ENCODE results near the gene ILF2.
"Not testable (repeated sequence)": the region's sequence is repeated elsewhere in the genome, so short reads cannot be mapped to it uniquely, and the experiment has no call there.

The ILF2 gene

GRCh38 chr1:153670859-153671627, at the start of gene ILF2:
ILF2 (minus strand) TSS chr1:153670993; CDS start chr1:153670922, 71 bp downstream.
- DNase-seq (ENCODE audit: low read depth in 2 of 2) = peak; percentile 81 to 94

GRCh38 chr1:153717330-153717729, 46.5 kb upstream of the ILF2 start:
- DNase-seq (ENCODE audit: low read depth in 2 of 2) = no peak

- not testable (repeated sequence) for DNase-seq (ENCODE audit: low read depth in 2 of 2)
Observed at GRCh38 chr1:153716211-153716610, 45.4 kb upstream of the ILF2 start.

GRCh38 chr1:153711026-153711425, 40.2 kb upstream of the ILF2 start:
- DNase-seq (ENCODE audit: low read depth in 2 of 2) = no peak

GRCh38 chr1:153705484-153705883, 34.7 kb upstream of the ILF2 start:
- DNase-seq (ENCODE audit: low read depth in 2 of 2) = no peak

GRCh38 chr1:153699768-153700167, 29.0 kb upstream of the ILF2 start:
- no peak for DNase-seq (ENCODE audit: low read depth in 2 of 2)

- DNase-seq (ENCODE audit: low read depth in 2 of 2) = no peak
Observed at GRCh38 chr1:153698923-153699714, 28.3 kb upstream of the ILF2 start.

- no peak for DNase-seq (ENCODE audit: low read depth in 2 of 2)
Observed at GRCh38 chr1:153698020-153698922, 27.5 kb upstream of the ILF2 start.

- no peak for DNase-seq (ENCODE audit: low read depth in 2 of 2)
Observed at GRCh38 chr1:153697191-153698019, 26.6 kb upstream of the ILF2 start.

GRCh38 chr1:153696741-153697140, 25.9 kb upstream of the ILF2 start:
- no peak for DNase-seq (ENCODE audit: low read depth in 2 of 2)

GRCh38 chr1:153693466-153693865, 22.7 kb upstream of the ILF2 start:
- no peak for DNase-seq (ENCODE audit: low read depth in 2 of 2)

GRCh38 chr1:153688736-153689328, 18.0 kb upstream of the ILF2 start:
- DNase-seq (ENCODE audit: low read depth in 2 of 2) = no peak

- DNase-seq (ENCODE audit: low read depth in 2 of 2) = no peak
Observed at GRCh38 chr1:153688276-153688675, 17.5 kb upstream of the ILF2 start.

- no peak for DNase-seq (ENCODE audit: low read depth in 2 of 2)
Observed at GRCh38 chr1:153687346-153688125, 16.7 kb upstream of the ILF2 start.

- DNase-seq (ENCODE audit: low read depth in 2 of 2) = no peak
Observed at GRCh38 chr1:153685544-153686340, 14.9 kb upstream of the ILF2 start.

- DNase-seq (ENCODE audit: low read depth in 2 of 2) = no peak
Observed at GRCh38 chr1:153684892-153685291, 14.1 kb upstream of the ILF2 start.

- no peak for DNase-seq (ENCODE audit: low read depth in 2 of 2)
Observed at GRCh38 chr1:153683854-153684253, 13.1 kb upstream of the ILF2 start.

- no peak for DNase-seq (ENCODE audit: low read depth in 2 of 2)
Observed at GRCh38 chr1:153682730-153683129, 11.9 kb upstream of the ILF2 start.

GRCh38 chr1:153680120-153680403, 9.3 kb upstream of the ILF2 start:
- DNase-seq (ENCODE audit: low read depth in 2 of 2) = no peak
